Astrocyte of the spinal cord (primary cell): ENCODE results near the gene PEX12.
"Not testable (repeated sequence)": the region's sequence is repeated elsewhere in the genome, so short reads cannot be mapped to it uniquely, and the experiment has no call there.

Experiments used
- DNase-seq: peaks from one replicate; pipeline ENCODE4 v3.0.0; 2011; ENCODE audit warnings: low read depth, low spot score
- H3K4me3 ChIP-seq: 2 replicates; pipeline ENCODE4 v1.5.1; 2011; ENCODE audit warnings: low read depth, mild to moderate bottlenecking, low read length, moderate library complexity
- in situ Hi-C: cut with HindIII; loops from 2 replicates; pipeline ENCODE4 v1.10.0; 2017; ENCODE audit warnings: low sequenced_read_pairs
- TF ChIP-seq, protein P1 (sequence below): IDR thresholded peaks from 2 replicates; pipeline ENCODE4 v1.5.1; 2012; ENCODE audit warnings: low read depth, mild to moderate bottlenecking, low read length, inconsistent platforms

PEX12 gene

DNA sequence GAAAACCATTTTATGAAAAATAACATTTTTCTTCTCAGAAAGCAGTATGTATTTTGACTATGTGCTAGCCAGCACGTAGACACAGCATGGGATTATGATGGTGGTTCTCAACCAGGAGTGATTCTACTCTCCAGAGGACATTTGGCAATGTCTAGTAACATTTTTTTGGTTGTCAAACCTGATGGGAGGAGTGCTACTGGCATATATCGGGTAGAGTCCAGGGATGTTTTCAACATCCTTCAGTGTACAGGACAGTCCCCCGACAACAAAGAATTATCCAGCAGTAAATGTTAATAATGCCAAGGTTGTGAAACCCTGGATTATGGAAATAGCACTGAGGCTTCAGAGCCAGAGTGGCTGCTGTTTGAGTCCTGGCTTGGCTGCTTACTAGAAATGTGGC, 36.4 kb upstream of the PEX12 start:
- no peak for DNase-seq
- TF ChIP-seq, protein P1, sequence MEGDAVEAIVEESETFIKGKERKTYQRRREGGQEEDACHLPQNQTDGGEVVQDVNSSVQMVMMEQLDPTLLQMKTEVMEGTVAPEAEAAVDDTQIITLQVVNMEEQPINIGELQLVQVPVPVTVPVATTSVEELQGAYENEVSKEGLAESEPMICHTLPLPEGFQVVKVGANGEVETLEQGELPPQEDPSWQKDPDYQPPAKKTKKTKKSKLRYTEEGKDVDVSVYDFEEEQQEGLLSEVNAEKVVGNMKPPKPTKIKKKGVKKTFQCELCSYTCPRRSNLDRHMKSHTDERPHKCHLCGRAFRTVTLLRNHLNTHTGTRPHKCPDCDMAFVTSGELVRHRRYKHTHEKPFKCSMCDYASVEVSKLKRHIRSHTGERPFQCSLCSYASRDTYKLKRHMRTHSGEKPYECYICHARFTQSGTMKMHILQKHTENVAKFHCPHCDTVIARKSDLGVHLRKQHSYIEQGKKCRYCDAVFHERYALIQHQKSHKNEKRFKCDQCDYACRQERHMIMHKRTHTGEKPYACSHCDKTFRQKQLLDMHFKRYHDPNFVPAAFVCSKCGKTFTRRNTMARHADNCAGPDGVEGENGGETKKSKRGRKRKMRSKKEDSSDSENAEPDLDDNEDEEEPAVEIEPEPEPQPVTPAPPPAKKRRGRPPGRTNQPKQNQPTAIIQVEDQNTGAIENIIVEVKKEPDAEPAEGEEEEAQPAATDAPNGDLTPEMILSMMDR: no peak
- H3K4me3 ChIP-seq: no peak overlapping the region
- in situ Hi-C loops: no loop called here

DNA sequence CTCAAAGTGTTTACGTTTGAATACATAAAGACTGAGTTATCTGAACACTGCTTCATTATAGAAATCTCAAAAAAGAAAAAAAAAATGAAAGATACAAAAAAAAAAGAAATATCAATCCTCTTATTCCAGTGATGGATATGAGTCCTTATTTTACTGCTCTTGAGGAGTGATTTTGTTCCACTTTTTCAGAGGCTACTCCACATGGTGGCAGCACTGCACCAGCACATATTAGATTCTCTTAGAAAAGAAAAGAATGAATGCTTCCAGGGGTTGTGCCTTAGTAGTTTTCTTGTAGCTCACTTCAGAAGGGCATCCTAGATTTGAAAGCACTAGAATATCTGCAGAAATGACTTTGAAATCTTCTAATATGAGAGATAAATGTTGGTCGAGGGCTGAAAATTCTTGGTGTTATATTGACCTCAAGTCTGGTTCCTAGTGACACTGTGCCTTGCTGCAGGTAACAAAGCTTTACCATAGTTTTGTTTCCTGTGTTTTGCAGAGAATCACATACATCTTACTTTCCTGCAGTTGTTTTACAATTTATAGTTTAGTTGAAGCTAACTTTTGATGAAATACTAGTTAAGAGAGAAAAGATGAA, 34.7 kb upstream of the PEX12 start:
- TF ChIP-seq, protein P1: peak; percentile 73
- in situ Hi-C loops: no loop called here
- peak; percentile 70 for DNase-seq
- H3K4me3 ChIP-seq: no peak overlapping the region

DNA sequence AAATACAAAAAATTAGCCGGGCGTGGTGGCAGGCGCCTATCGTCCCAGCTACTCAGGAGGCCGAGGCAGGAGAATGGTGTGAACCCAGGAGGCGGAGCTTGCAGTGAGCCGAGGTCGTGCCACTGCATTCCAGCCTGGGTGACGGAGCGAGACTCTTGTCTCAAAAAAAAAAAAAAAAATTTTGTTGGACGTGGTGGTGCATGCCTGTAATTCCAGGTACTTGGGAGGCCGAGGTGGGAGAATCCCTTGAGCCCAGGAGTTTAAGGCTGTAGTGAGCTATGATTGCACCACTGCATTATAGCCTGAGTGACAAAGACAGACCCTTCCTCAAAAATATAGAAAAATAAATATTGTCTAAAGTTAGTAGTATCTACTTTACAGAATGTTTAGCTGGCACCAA, 32.4 kb upstream of the PEX12 start:
- DNase-seq, in situ Hi-C loops: not testable (repeated sequence)

DNA sequence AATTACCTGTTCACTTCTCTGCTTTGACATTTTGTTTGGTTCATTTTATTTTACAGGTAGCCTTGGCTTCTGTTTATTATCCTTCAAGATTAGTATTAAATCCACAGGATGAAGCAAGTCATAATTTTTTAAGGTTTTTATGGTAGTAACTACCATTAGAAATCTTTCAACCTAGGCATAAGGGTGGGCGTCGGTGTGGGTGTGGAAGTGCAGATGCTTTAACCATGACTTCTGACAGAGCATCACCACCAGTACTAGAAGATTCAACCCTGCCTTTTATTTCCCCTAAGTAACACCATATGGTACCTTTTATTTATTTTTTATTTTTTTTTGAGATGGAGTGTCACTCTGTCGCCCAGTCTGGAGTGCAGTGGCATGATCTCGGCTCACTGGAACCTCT, 31.5 kb upstream of the PEX12 start:
- DNase-seq: no peak
- H3K4me3 ChIP-seq: no peak overlapping the region
- TF ChIP-seq, protein P1: no peak
- in situ Hi-C loops: no loop called here

More for the DNA sequence above, 32.4 kb upstream of the PEX12 start:
- not testable (repeated sequence) for H3K4me3 ChIP-seq

DNA sequence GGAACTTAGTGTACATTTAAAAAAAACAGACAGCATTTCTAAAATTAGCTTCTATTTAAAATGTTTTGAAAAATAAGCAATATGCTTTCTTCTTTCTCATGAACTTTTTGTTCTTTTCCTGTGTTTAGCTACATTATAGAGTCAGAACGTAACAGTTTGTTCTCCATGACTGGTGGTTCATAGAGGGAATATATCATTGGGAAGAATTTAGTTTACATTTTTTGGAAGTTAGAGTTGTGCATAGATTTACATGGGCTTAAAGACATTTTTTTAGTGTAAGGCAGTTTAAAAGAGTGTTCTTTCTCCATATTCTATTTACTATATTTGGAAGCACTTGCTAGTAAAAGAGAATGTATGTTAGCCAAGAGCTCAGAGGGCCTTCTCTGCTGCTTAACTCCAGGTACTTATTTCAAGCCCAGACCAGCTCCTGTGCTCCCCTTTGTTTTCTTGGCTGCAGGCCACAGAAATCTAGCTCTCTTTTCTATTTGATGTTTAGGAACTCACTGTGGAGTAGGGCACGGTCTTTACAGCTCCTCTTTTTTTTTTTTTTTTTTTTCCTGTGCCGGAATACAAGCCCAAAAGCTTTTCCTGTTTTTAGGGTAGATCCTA, 29.0 kb upstream of the PEX12 start:
- no peak for DNase-seq
- H3K4me3 ChIP-seq: no peak overlapping the region
- TF ChIP-seq, protein P1: no peak
- in situ Hi-C loops: no loop called here

DNA sequence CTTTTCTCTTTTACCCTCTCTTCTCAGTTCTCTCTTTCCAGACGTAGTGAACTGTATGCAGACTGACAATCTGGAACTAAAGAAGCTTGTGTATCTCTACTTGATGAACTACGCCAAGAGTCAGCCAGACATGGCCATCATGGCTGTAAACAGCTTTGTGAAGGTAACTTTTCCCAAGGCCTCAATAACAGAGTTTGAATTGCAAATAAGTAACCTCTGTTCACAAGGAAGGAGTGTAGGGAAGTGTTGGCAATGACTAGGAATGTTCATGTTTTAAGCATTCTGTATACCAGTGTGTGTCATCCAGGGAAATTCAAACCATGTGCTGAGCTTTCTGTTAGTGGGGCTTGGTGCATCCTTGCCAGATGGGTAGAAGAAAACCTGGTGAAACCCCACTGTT, 27.3 kb upstream of the PEX12 start:
- no peak overlapping the region for H3K4me3 ChIP-seq
- in situ Hi-C loops: no loop called here
- DNase-seq: peak; percentile 52
- TF ChIP-seq, protein P1: no peak

DNA sequence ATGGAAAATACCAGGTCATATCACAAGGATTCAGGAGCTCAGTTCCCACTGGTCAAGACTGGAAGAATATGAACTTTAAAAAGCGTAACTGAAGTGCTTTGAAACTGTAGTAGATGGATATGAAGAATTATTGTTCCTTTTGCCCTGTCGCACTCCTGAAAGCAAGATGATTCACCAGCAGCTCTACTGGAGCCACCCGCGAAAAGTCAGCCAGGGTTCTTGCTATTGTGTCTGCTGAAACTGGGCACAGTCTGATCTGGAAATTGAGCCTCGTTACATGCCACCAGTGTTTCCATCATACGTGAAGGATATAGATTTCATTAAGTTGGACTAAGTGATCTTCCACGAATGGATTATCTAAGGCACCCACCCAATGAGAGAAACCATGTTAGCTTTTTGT, 25.3 kb upstream of the PEX12 start:
- TF ChIP-seq, protein P1: no peak
- no peak overlapping the region for H3K4me3 ChIP-seq
- in situ Hi-C loops: no loop called here
- peak; percentile 22 for DNase-seq
